PC-3 (cell line): ENCODE data around the gene PTPRF. TPM values are rescaled to one million over a fixed set of nuclear protein-coding genes. Genes with fewer than 3 reads are reported as not detected.

Source experiments
- ATAC-seq: fragments of 200-7000 bp; cut with Tn5 transposase; 2 replicates; pipeline ENCODE4 v1.9.1; 2020; ENCODE audit warnings: mild to moderate bottlenecking, moderate library complexity
- BruUV-seq: library from RNA; stranded (reverse); fragments of 400-500 nt; replicated peaks from 2 replicates; lab custom pipeline; 2021; lab: Mats Ljungman, UMichigan
- CTCF ChIA-PET: fragments of 300-600 bp; sonication (Branson Sonifier 250); formaldehyde crosslinking; loops from one replicate; lab custom pipeline; 2022; ENCODE audit warnings: antibody characterized with exemption; lab: Charles Lee
- POLR2A ChIA-PET: fragments of 300-600 bp; sonication (Branson Sonifier 250); formaldehyde crosslinking; loops from one replicate; lab custom pipeline; 2022; ENCODE audit warnings: antibody characterized with exemption; ENCODE audit not compliant: unreplicated experiment; lab: Charles Lee
- DNase-seq: peaks from one replicate; pipeline ENCODE4 v3.0.0-alpha.2; 2015
- H2AFZ ChIP-seq: fragments of 300-600 bp; sonication (generic); 2 replicates; pipeline ENCODE4 v1.6.0; 2016; ENCODE audit warnings: antibody characterized with exemption, low read length
- H3F3A ChIP-seq: fragments of 300-600 bp; sonication (generic); one replicate; pipeline ENCODE4 v1.6.0; 2017; ENCODE audit warnings: antibody characterized with exemption, low read length, control low read depth, mild to moderate bottlenecking; ENCODE audit not compliant: unreplicated experiment
- H3K27ac ChIP-seq: fragments of 300-600 bp; sonication (generic); 2 replicates; pipeline ENCODE4 v1.5.1; 2016; ENCODE audit warnings: mild to moderate bottlenecking, low read length
- H3K27me3 ChIP-seq: fragments of 300-600 bp; sonication (generic); 2 replicates; pipeline ENCODE4 v1.6.1; 2016; ENCODE audit warnings: low read length, mixed read lengths
- H3K36me3 ChIP-seq: fragments of 300-600 bp; sonication (generic); 2 replicates; pipeline ENCODE4 v1.6.1; 2016; ENCODE audit warnings: low read depth, mixed run types, low read length, mixed read lengths
- H3K4me1 ChIP-seq: fragments of 300-600 bp; sonication (generic); 2 replicates; pipeline ENCODE4 v1.5.1; 2016; ENCODE audit warnings: low read length; ENCODE audit not compliant: insufficient read depth
- H3K4me2 ChIP-seq: fragments of 300-600 bp; sonication (generic); 2 replicates; pipeline ENCODE4 v1.6.0; 2016; ENCODE audit warnings: low read length
- H3K4me3 ChIP-seq: fragments of 300-600 bp; sonication (generic); 2 replicates; pipeline ENCODE4 v1.5.1; 2016; ENCODE audit warnings: mild to moderate bottlenecking, low read length, mixed read lengths
- H3K79me2 ChIP-seq: fragments of 300-600 bp; sonication (generic); 2 replicates; pipeline ENCODE4 v1.6.1; 2017; ENCODE audit warnings: low read length, mixed read lengths
- H3K9ac ChIP-seq: fragments of 300-600 bp; sonication (generic); 2 replicates; pipeline ENCODE4 v1.6.0; 2016; ENCODE audit warnings: mild to moderate bottlenecking, low read length
- H3K9me2 ChIP-seq: fragments of 300-600 bp; sonication (generic); replicated peaks from 2 replicates; pipeline ENCODE4 v1.6.1; 2016; ENCODE audit warnings: mixed run types, low read length, mixed read lengths
- H3K9me3 ChIP-seq: fragments of 300-600 bp; sonication (generic); 2 replicates; pipeline ENCODE4 v1.6.1; 2016; ENCODE audit warnings: low read length, mixed read lengths
- H4K20me1 ChIP-seq: fragments of 300-600 bp; sonication (generic); 2 replicates; pipeline ENCODE4 v1.6.1; 2016; ENCODE audit warnings: low read length, mixed read lengths
- EZH2 ChIP-seq: fragments of 300-600 bp; sonication (generic); IDR thresholded peaks from one replicate; pipeline ENCODE4 v1.6.1; 2017; ENCODE audit warnings: antibody characterized with exemption, mild to moderate bottlenecking, low read length; ENCODE audit not compliant: unreplicated experiment
- EZH2phosphoT487 ChIP-seq: fragments of 300-600 bp; sonication (generic); IDR thresholded peaks from 2 replicates; pipeline ENCODE4 v1.6.1; 2018; ENCODE audit warnings: mild to moderate bottlenecking, antibody characterized with exemption, low read length, borderline replicate concordance
- intact Hi-C: fragments of 100-400 bp; cut with micrococcal nuclease; formaldehyde crosslinking; loops from 2 replicates; pipeline ENCODE4 v1.9.0; 2023
- total RNA-seq: library from RNA; depleted of rRNA; stranded (reverse); fragments of >200 nt; gene quantifications from 2 replicates; pipeline ENCODE4 v1.2.3, GENCODE V29; 2014
- TF ChIP-seq, protein P1 (sequence below): fragments of 300-600 bp; sonication (generic); conservative IDR thresholded peaks from 2 replicates; pipeline ENCODE4 v1.5.1; 2017; ENCODE audit warnings: antibody characterized with exemption, low read depth, mild to moderate bottlenecking, low read length

The PTPRF gene
- total RNA-seq, 1 experiment from 2014 or later, result 67.4 TPM

DNA sequence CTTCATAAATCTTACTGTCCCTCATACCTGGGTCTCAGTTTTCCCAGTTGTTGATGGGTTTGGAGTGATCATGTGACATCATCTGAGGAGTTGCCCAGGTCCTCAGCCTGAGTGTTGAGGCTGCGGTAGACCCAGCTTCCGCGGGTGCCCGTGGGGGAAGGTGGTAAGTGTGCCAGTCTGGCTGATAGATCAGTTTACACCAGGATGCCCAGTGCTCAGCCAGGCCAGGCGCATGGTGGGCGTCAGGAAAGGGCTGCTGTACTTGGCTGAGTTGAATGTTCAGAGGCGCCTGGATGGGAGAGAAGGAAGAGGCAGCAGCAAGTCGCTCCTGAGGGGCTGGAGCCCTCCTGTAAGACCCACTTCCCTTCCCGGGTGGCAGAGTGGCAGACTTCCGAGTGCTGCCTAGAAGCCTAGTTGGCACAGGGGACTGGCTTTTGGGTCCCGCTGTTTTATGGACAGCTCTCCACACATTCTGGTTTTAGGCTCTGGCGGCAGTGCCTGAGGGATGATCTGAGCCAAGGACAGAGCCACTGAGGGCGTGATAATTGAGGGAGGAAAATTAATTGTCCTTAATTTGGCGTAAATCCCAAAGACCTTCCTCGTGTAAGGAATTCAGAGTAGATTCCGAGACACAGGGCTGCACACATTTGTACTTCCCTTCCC is 35.8 kb downstream of the PTPRF start:
- no peak for ATAC-seq
- Histone ChIP-seq H3K27ac (no peak overlapping the region), H3K4me1 (no peaks in the 10 kb centered on the region), H3F3A (no peaks in the 10 kb centered on the region), H3K4me3 (no peak overlapping the region), H3K36me3 (0 out of 2 replicates have a peak, but pooled peaks cover 6% of the 10 kb centered on the region), H3K79me2 (no peaks in the 10 kb centered on the region), H3K27me3 (no peaks in the 10 kb centered on the region), H2AFZ (no peak overlapping the region), H3K9me2 (no peaks in the 10 kb centered on the region), H3K9ac (no peak overlapping the region), H3K4me2 (no peak overlapping the region), H4K20me1 (no peaks in the 10 kb centered on the region), H3K9me3 (no peaks in the 10 kb centered on the region)
- no TSS peak for BruUV-seq
- TF ChIP-seq, protein P1, sequence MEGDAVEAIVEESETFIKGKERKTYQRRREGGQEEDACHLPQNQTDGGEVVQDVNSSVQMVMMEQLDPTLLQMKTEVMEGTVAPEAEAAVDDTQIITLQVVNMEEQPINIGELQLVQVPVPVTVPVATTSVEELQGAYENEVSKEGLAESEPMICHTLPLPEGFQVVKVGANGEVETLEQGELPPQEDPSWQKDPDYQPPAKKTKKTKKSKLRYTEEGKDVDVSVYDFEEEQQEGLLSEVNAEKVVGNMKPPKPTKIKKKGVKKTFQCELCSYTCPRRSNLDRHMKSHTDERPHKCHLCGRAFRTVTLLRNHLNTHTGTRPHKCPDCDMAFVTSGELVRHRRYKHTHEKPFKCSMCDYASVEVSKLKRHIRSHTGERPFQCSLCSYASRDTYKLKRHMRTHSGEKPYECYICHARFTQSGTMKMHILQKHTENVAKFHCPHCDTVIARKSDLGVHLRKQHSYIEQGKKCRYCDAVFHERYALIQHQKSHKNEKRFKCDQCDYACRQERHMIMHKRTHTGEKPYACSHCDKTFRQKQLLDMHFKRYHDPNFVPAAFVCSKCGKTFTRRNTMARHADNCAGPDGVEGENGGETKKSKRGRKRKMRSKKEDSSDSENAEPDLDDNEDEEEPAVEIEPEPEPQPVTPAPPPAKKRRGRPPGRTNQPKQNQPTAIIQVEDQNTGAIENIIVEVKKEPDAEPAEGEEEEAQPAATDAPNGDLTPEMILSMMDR, result no peak
- TF ChIP-seq EZH2phosphoT487 (no peak), EZH2 (no peak)
- ChIA-PET POLR2A (no interaction called here), CTCF (no interaction called here)
- DNase-seq, result no peak
- intact Hi-C loops, result no loop called here

DNA sequence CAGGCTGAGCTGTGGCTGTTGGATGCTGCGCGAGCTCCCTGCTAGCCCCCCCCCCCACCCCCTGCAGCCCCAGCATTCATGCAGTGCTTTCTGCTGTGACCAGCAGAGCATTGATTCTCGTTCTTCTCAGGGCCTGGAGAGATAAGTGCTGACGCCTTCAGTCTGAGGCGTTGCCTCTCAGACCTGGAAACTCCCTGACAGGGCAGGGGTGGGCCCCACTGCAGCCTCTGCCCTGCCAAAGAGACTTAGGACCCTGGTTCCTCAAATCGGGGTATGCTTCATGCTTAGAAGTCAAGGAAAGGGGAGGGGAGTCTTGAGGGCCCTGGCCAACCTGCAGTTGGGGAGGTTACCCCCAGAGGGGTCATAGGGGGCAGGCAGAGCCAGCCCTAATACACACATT is 38.5 kb downstream of the PTPRF start:
- BruUV-seq, result no TSS peak
- no peak overlapping the region for H2AFZ ChIP-seq
- POLR2A ChIA-PET, result interaction anchor here (1.1 kb wide), 1 partner anchor 39 kb away, joined by 4 read pairs; the partner anchor contains the start of gene PTPRF

DNA sequence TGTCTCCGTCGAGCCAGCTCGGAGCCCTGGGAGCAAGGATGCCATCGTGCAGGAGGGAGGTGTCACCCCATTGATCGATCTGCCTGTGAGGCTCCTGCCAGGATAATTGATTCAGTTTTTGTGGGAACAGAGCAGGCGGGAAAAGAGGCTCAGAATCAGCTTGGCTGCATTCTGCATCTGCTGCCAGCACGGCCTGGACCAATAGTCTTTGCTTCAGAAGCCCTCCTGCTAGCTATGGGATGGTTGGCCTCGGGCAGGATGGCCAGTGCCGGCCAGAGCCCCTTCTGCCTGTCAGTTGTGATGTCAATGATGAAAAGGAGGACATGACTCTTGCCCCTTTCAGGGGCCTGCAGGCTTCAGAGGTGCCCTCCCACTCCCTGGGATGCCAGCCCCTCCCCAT is 39.6 kb downstream of the PTPRF start:
- no TSS peak for BruUV-seq
- no peaks in the 10 kb centered on the region for H3K9me2 ChIP-seq
- no peaks in the 10 kb centered on the region for H3F3A ChIP-seq
- intact Hi-C loops, result no loop called here
- H4K20me1 ChIP-seq, result no peaks in the 10 kb centered on the region
- ChIA-PET POLR2A (no interaction called here), CTCF (no interaction called here)
- peaks cover 15% of the 10 kb centered on the region for H3K36me3 ChIP-seq
- no peak overlapping the region for H3K9ac ChIP-seq
- H3K79me2 ChIP-seq, result no peaks in the 10 kb centered on the region
- no peak overlapping the region for H3K4me2 ChIP-seq
- TF ChIP-seq, protein P1, result no peak
- TF ChIP-seq EZH2phosphoT487 (no peak), EZH2 (no peak)
- H2AFZ ChIP-seq, result no peak overlapping the region
- no peaks in the 10 kb centered on the region for H3K27me3 ChIP-seq
- H3K4me1 ChIP-seq, result no peaks in the 10 kb centered on the region
- H3K4me3 ChIP-seq, result no peak overlapping the region
- DNase-seq (no peak), ATAC-seq (no peak)
- H3K27ac ChIP-seq, result no peak overlapping the region
- no peaks in the 10 kb centered on the region for H3K9me3 ChIP-seq

More for the DNA sequence above, 38.5 kb downstream of the PTPRF start:
- H4K20me1 ChIP-seq, result no peaks in the 10 kb centered on the region
- no peak for TF ChIP-seq EZH2phosphoT487
- TF ChIP-seq EZH2, result no peak
- TF ChIP-seq, protein P1, result no peak
- no peak overlapping the region for H3K27ac ChIP-seq
- no peaks in the 10 kb centered on the region for H3K79me2 ChIP-seq
- ATAC-seq (no peak), DNase-seq (no peak)
- CTCF ChIA-PET, result no interaction called here
- H3K4me2 ChIP-seq, result no peak overlapping the region
- H3K36me3 ChIP-seq, result peaks cover 17% of the 10 kb centered on the region
- no peak overlapping the region for H3K9ac ChIP-seq
- H3K4me1 ChIP-seq, result no peaks in the 10 kb centered on the region
- H3F3A ChIP-seq, result no peaks in the 10 kb centered on the region
- intact Hi-C loops, result no loop called here
- H3K4me3 ChIP-seq, result no peak overlapping the region
- H3K27me3 ChIP-seq, result no peaks in the 10 kb centered on the region
- no peaks in the 10 kb centered on the region for H3K9me3 ChIP-seq
- H3K9me2 ChIP-seq, result no peaks in the 10 kb centered on the region
